ENCODE results near the gene SIX1. TPM values are rescaled to one million over a fixed set of nuclear protein-coding genes. Genes with fewer than 3 reads are reported as not detected.

The SIX1 gene
- total and polyA plus RNA-seq, 10 donors = 0.03 TPM; not detected in 9

GRCh38 chr14:60641742-60642269 is 7.5 kb downstream of the SIX1 start:
- no peak for DNase-seq
- H3K27ac ChIP-seq = no peak overlapping the region
- H3K9me3 ChIP-seq = no peaks in the 10 kb centered on the region
- 9 to 19% (median 15%) methylated on average over 6 to 25 of the region's 25 CpGs for WGBS, 5 donors
- TF ChIP-seq POLR2A (IDR thresholded peaks at IDR 0.05) = no peak
- TF ChIP-seq POLR2AphosphoS5 (IDR thresholded peaks at IDR 0.05) = no peak
- TF ChIP-seq CTCF (IDR thresholded peaks at IDR 0.05 in 8 of 11, conservative IDR thresholded peaks at IDR 0.05 in 3 of 11) = no peak
- H3K4me3 ChIP-seq = peak overlapping the region in 3 of 8 donors; percentile 0 to 47 (median 5)
- no peaks in the 10 kb centered on the region for H3K36me3 ChIP-seq
- peaks cover 2 to 43% (median 35%) of the 10 kb centered on the region in 6 donors for H3K4me1 ChIP-seq
- intact Hi-C loops (cut with DNase I; ENCODE audit: low total_unique reads) = no loop called here
- peaks cover 16 to 100% (median 100%) of the 10 kb centered on the region in 7 donors for H3K27me3 ChIP-seq (replicated peaks in 1 of 7)

- Histone ChIP-seq H3K4me3 (peak overlapping the region in 1 of 8 donors; percentile 0), H3K4me1 (peaks cover 0 to 40% (median 34%) of the 10 kb centered on the region in 6 donors), H3K27me3 (replicated peaks in 1 of 7) (peaks cover 13 to 100% (median 95%) of the 10 kb centered on the region in 7 donors), H3K36me3 (no peaks in the 10 kb centered on the region), H3K9me3 (no peaks in the 10 kb centered on the region), H3K27ac (no peak overlapping the region)
- no peak for TF ChIP-seq CTCF (IDR thresholded peaks at IDR 0.05 in 8 of 11, conservative IDR thresholded peaks at IDR 0.05 in 3 of 11)
- TF ChIP-seq POLR2AphosphoS5 (IDR thresholded peaks at IDR 0.05) = no peak
- TF ChIP-seq POLR2A (IDR thresholded peaks at IDR 0.05) = no peak
- intact Hi-C loops (cut with DNase I; ENCODE audit: low total_unique reads) = no loop called here
- no peak for DNase-seq
- WGBS, 5 donors = 11 to 21% (median 13%) methylated on average over 24 of the region's 24 CpGs
These were observed 8.2 kb downstream of the SIX1 start for GRCh38 chr14:60640859-60641741.

- WGBS, 5 donors = 0 to 3% (median 0%) methylated on average over 1 of the region's 1 CpG
- intact Hi-C loops (cut with DNase I; ENCODE audit: low total_unique reads) = no loop called here
- TF ChIP-seq CTCF (IDR thresholded peaks at IDR 0.05 in 8 of 11, conservative IDR thresholded peaks at IDR 0.05 in 3 of 11) (no peak), POLR2A (IDR thresholded peaks at IDR 0.05) (no peak), POLR2AphosphoS5 (IDR thresholded peaks at IDR 0.05) (no peak)
These were observed 9.6 kb downstream of the SIX1 start for GRCh38 chr14:60639674-60640073.

More at GRCh38 chr14:60639674-60640073, 9.6 kb downstream of the SIX1 start:
- peaks cover 0 to 40% (median 34%) of the 10 kb centered on the region in 6 donors for H3K4me1 ChIP-seq
- peaks cover 12 to 100% (median 87%) of the 10 kb centered on the region in 7 donors for H3K27me3 ChIP-seq (replicated peaks in 1 of 7)
- no peak overlapping the region for H3K27ac ChIP-seq
- H3K4me3 ChIP-seq = no peak overlapping the region
- no peak for DNase-seq
- no peaks in the 10 kb centered on the region for H3K36me3 ChIP-seq
- H3K9me3 ChIP-seq = no peaks in the 10 kb centered on the region

Measured in spleen (tissue), 11 donors.